A549 (cell line): Measurements from ENCODE around the gene TUBA4A.

ENCODE experiments used
- EP300 ChIP-seq, 2 experiments: fragments of >200 bp; sonication (Bioruptor Twin); formaldehyde crosslinking; IDR thresholded peaks; 2 replicates in 1 of 2; 3 replicates in 1 of 2; pipeline ENCODE4 v1.6.1; 2016 to 2017
- HDAC2 ChIP-seq: fragments of 200-600 bp; sonication (generic); IDR thresholded peaks from 2 replicates; pipeline ENCODE4 v1.6.1; 2016
- TF ChIP-seq, protein P1 (sequence below): fragments of >200 bp; sonication (Bioruptor Twin); formaldehyde crosslinking; IDR thresholded peaks from 3 replicates; pipeline ENCODE4 v1.5.1; 2016

DNA sequence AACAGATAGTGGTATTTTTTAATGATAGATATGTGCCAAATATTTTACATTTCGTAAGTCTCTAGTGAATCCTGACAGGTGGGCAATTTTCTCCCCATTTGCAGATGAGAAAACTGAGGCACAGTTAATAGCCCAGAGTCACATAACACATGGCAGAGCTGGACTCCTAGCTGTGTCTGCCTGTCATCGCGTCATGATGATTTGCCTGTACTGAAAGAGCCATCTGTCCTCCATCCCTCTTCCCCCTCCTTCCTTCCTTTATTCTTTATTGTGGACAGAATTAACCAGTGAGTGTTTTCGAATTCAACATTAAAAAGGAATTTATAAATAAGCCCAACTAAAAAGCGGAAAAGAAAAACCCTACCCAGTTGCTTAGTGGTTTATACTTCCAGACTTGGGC is 28.7 kb upstream of the TUBA4A start:
- TF ChIP-seq EP300 (IDR thresholded peaks at IDR 0.05) = no peak
- TF ChIP-seq, protein P1, sequence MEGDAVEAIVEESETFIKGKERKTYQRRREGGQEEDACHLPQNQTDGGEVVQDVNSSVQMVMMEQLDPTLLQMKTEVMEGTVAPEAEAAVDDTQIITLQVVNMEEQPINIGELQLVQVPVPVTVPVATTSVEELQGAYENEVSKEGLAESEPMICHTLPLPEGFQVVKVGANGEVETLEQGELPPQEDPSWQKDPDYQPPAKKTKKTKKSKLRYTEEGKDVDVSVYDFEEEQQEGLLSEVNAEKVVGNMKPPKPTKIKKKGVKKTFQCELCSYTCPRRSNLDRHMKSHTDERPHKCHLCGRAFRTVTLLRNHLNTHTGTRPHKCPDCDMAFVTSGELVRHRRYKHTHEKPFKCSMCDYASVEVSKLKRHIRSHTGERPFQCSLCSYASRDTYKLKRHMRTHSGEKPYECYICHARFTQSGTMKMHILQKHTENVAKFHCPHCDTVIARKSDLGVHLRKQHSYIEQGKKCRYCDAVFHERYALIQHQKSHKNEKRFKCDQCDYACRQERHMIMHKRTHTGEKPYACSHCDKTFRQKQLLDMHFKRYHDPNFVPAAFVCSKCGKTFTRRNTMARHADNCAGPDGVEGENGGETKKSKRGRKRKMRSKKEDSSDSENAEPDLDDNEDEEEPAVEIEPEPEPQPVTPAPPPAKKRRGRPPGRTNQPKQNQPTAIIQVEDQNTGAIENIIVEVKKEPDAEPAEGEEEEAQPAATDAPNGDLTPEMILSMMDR = no peak
- TF ChIP-seq HDAC2 = no peak
